ENCODE measurements around the gene SBK3. TPM values are rescaled to one million over a fixed set of nuclear protein-coding genes. Genes with fewer than 3 reads are reported as not detected.

Gene SBK3
- polyA plus RNA-seq, 1 donor (not counting 4 experiments of a cell fraction or from before 2014, with no cell fraction given), result not detected

DNA sequence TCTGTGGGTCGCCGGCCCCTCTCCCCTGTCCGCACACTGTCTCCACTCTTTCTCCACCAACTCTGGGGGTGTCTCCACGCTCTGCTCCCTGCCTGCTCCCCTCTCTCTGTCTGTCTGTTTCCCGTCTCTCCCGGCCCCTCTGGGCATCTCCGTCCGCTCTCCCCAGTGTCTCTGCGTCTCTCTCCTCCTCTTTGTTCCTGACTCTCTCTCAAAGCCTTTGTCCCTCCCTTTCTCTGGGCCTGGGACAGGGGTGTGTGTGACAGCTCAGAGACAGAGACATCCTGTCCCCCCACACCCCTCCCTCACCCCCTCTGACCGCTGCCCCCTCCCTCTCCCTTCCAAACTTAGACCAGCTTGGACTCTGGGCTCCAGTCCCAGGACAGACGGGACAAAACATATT lies 668 bp upstream of the SBK3 start:
- no peak for DNase-seq (ENCODE audit: low read depth, low spot score)
- Histone ChIP-seq H2AFZ (ENCODE audit: control insufficient read depth, low read length) (no peak overlapping the region), H3K36me3 (ENCODE audit: control insufficient read depth in 2 of 2, extremely low read depth in 1 of 2, insufficient read depth in 2 of 2, low read length in 2 of 2) (no peaks in the 10 kb centered on the region), H3K9ac (ENCODE audit: control insufficient read depth, extremely low read depth, insufficient read depth, low read length) (no peak overlapping the region), H3K4me2 (ENCODE audit: control insufficient read depth, extremely low read depth, insufficient read depth, low read depth, low read length) (no peak overlapping the region), H3K4me1 (ENCODE audit: control insufficient read depth, extremely low read depth, insufficient read depth, low read length) (peaks cover 3% of the 10 kb centered on the region), H3K9me3 (ENCODE audit: control insufficient read depth, low read depth, low read length) (no peaks in the 10 kb centered on the region), H3K4me3 (ENCODE audit: control insufficient read depth in 2 of 3, extremely low read depth in 1 of 3, insufficient read depth in 2 of 3, low read depth in 1 of 3, low read length in 3 of 3) (no peak overlapping the region), H3K27me3 (ENCODE audit: control insufficient read depth, extremely low read depth, insufficient read depth, low read length) (no peaks in the 10 kb centered on the region), H3K9me1 (ENCODE audit: control insufficient read depth, extremely low read depth, insufficient read depth, low read length) (no peaks in the 10 kb centered on the region), H3K27ac (ENCODE audit: control insufficient read depth, insufficient read depth, low read length) (no peak overlapping the region), H3K79me2 (ENCODE audit: control insufficient read depth, insufficient read depth, low read length) (no peaks in the 10 kb centered on the region), H4K20me1 (ENCODE audit: control insufficient read depth, extremely low read depth, insufficient read depth, low read length) (no peaks in the 10 kb centered on the region)
- dilution Hi-C loops (cut with MboI; ENCODE audit: extremely low pct_ligation_motif_present, low sequenced_read_pairs), result no loop called here
- TF ChIP-seq, protein P1, sequence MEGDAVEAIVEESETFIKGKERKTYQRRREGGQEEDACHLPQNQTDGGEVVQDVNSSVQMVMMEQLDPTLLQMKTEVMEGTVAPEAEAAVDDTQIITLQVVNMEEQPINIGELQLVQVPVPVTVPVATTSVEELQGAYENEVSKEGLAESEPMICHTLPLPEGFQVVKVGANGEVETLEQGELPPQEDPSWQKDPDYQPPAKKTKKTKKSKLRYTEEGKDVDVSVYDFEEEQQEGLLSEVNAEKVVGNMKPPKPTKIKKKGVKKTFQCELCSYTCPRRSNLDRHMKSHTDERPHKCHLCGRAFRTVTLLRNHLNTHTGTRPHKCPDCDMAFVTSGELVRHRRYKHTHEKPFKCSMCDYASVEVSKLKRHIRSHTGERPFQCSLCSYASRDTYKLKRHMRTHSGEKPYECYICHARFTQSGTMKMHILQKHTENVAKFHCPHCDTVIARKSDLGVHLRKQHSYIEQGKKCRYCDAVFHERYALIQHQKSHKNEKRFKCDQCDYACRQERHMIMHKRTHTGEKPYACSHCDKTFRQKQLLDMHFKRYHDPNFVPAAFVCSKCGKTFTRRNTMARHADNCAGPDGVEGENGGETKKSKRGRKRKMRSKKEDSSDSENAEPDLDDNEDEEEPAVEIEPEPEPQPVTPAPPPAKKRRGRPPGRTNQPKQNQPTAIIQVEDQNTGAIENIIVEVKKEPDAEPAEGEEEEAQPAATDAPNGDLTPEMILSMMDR (optimal IDR thresholded peaks at IDR 0.05 in 1 of 3, IDR thresholded peaks at IDR 0.05 in 1 of 3, conservative IDR thresholded peaks at IDR 0.05 in 1 of 3; ENCODE audit: extremely low read depth in 1 of 3, insufficient read depth in 2 of 3, low read length in 3 of 3), result no peak
- no peak for TF ChIP-seq EZH2 (IDR thresholded peaks at IDR 0.05; ENCODE audit: low read length)
- FAIRE-seq, result no peak

DNA sequence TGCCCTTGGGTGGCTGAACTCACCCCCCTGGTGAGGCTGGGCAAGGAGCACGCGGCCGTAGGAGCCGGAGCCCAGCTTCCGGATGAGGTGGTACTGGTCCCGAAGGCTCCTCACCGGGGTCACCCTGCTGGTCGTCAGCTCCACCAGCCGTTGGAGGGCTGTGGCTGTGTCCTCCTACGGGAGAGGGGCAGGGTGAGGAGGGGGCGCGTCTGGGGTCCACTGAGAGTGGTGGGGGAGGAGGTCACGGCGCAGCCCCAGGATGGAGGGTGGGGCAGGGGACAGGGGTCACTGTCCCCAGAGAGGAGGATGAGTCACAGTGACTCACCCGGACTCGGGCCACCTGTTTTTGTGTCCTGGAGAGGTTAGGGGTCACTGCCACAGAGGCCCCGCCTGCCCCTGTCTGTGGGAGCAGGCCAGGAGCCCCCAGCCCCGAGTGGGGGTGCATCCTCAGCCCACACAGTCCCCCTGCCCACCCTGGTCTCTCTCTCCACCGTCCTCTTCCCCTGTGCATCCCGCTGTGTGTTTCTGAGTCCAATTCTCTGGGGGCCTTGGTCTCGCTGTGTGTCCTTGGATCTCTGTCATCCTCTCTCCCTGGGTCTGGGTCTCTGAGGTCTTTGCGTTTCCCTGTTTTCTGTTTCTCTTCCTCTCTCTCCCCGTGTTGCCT lies 435 bp downstream of the SBK3 start:
- H3K9ac ChIP-seq (ENCODE audit: control insufficient read depth, extremely low read depth, insufficient read depth, low read length), result no peak overlapping the region
- dilution Hi-C loops (cut with MboI; ENCODE audit: extremely low pct_ligation_motif_present, low sequenced_read_pairs), result no loop called here
- H2AFZ ChIP-seq (ENCODE audit: control insufficient read depth, low read length), result no peak overlapping the region
- no peak for TF ChIP-seq EZH2 (IDR thresholded peaks at IDR 0.05; ENCODE audit: low read length)
- TF ChIP-seq, protein P1 (optimal IDR thresholded peaks at IDR 0.05 in 1 of 3, IDR thresholded peaks at IDR 0.05 in 1 of 3, conservative IDR thresholded peaks at IDR 0.05 in 1 of 3; ENCODE audit: extremely low read depth in 1 of 3, insufficient read depth in 2 of 3, low read length in 3 of 3), result no peak
- H3K9me1 ChIP-seq (ENCODE audit: control insufficient read depth, extremely low read depth, insufficient read depth, low read length), result no peaks in the 10 kb centered on the region
- H3K9me3 ChIP-seq (ENCODE audit: control insufficient read depth, low read depth, low read length), result no peaks in the 10 kb centered on the region
- no peak for DNase-seq (ENCODE audit: low read depth, low spot score)
- H3K27me3 ChIP-seq (ENCODE audit: control insufficient read depth, extremely low read depth, insufficient read depth, low read length), result no peaks in the 10 kb centered on the region
- H3K4me1 ChIP-seq (ENCODE audit: control insufficient read depth, extremely low read depth, insufficient read depth, low read length), result peaks cover 3% of the 10 kb centered on the region
- H3K4me2 ChIP-seq (ENCODE audit: control insufficient read depth, extremely low read depth, insufficient read depth, low read depth, low read length), result no peak overlapping the region
- H3K36me3 ChIP-seq (ENCODE audit: control insufficient read depth in 2 of 2, extremely low read depth in 1 of 2, insufficient read depth in 2 of 2, low read length in 2 of 2), result no peaks in the 10 kb centered on the region
- no peaks in the 10 kb centered on the region for H3K79me2 ChIP-seq (ENCODE audit: control insufficient read depth, insufficient read depth, low read length)
- H3K27ac ChIP-seq (ENCODE audit: control insufficient read depth, insufficient read depth, low read length), result no peak overlapping the region
- H3K4me3 ChIP-seq (ENCODE audit: control insufficient read depth in 2 of 3, extremely low read depth in 1 of 3, insufficient read depth in 2 of 3, low read depth in 1 of 3, low read length in 3 of 3), result no peak overlapping the region
- H4K20me1 ChIP-seq (ENCODE audit: control insufficient read depth, extremely low read depth, insufficient read depth, low read length), result no peaks in the 10 kb centered on the region
- FAIRE-seq, result no peak

All from keratinocyte (primary cell).